Ascending aorta (tissue), 2 donors: Measurements from ENCODE around the gene OLFM2. TPM values are rescaled to one million over a fixed set of nuclear protein-coding genes. Genes with fewer than 3 reads are reported as not detected.

Source experiments
- DNase-seq, 2 donors: peaks; one replicate each; pipeline ENCODE4 v3.0.0-alpha.2; 2019; ENCODE audit warnings: low spot score in 2 of 2
- H3K27ac ChIP-seq, 2 donors: fragments of 200-600 bp; sonication (generic); one replicate each; pipeline ENCODE4 v1.5.1; 2016 to 2017; ENCODE audit warnings: mild to moderate bottlenecking in 1 of 2
- H3K27me3 ChIP-seq: fragments of 200-600 bp; sonication (generic); one replicate; pipeline ENCODE4 v1.5.1; 2017
- H3K36me3 ChIP-seq, 2 donors: fragments of 200-600 bp; sonication (generic); one replicate each; pipeline ENCODE4 v1.5.1; 2016
- H3K4me1 ChIP-seq, 2 donors: fragments of 200-600 bp; sonication (generic); one replicate each; pipeline ENCODE4 v1.5.1; 2016 to 2017; ENCODE audit warnings: mild to moderate bottlenecking in 1 of 2
- H3K4me3 ChIP-seq, 2 donors: fragments of 200-600 bp; sonication (generic); one replicate each; pipeline ENCODE4 v1.5.1; 2016 to 2017; ENCODE audit warnings: mild to moderate bottlenecking in 1 of 2
- H3K9me3 ChIP-seq, 2 donors: fragments of 200-600 bp; sonication (generic); one replicate each; pipeline ENCODE4 v1.5.1; 2016
- CTCF ChIP-seq, 3 experiments: fragments of 200-600 bp in 2 of 3; fragments of 450-650 bp in 1 of 3; sonication (generic) in 2 of 3; IDR thresholded peaks; one replicate each; pipeline ENCODE4 v1.5.1; 2016 to 2019; ENCODE audit warnings: antibody characterized with exemption in 3 of 3, mild to moderate bottlenecking in 1 of 3, moderate library complexity in 1 of 3
- intact Hi-C: fragments of 100-400 bp; cut with DNase I; formaldehyde crosslinking; loops from one replicate; pipeline ENCODE4 v1.15.1; 2023
- total RNA-seq: library from RNA; depleted of rRNA; stranded (reverse); fragments of >200 nt; gene quantifications from one replicate; pipeline ENCODE4 v1.1.0, GENCODE V29; 2016

The OLFM2 gene
- total RNA-seq, 1 donor from 2014 or later = 0.96 TPM

GRCh38 chr19:9863759-9864158 lies 72.6 kb downstream of the OLFM2 start:
- no peak overlapping the region for H3K27ac ChIP-seq
- no peak for DNase-seq
- H3K27me3 ChIP-seq = no peaks in the 10 kb centered on the region
- H3K4me1 ChIP-seq = no peaks in the 10 kb centered on the region
- H3K9me3 ChIP-seq = no peaks in the 10 kb centered on the region
- intact Hi-C loops = no loop called here
- TF ChIP-seq CTCF (IDR thresholded peaks at IDR 0.05) = no peak
- H3K4me3 ChIP-seq = no peak overlapping the region
- no peaks in the 10 kb centered on the region for H3K36me3 ChIP-seq

- H3K27me3 ChIP-seq = no peaks in the 10 kb centered on the region
- H3K27ac ChIP-seq = no peak overlapping the region
- no peaks in the 10 kb centered on the region for H3K9me3 ChIP-seq
- H3K4me1 ChIP-seq = no peaks in the 10 kb centered on the region
- no peak for DNase-seq
- no peak overlapping the region for H3K4me3 ChIP-seq
- no peaks in the 10 kb centered on the region for H3K36me3 ChIP-seq
- no peak for TF ChIP-seq CTCF (IDR thresholded peaks at IDR 0.05)
- intact Hi-C loops = no loop called here
Measured at GRCh38 chr19:9862938-9863337, 73.4 kb downstream of the OLFM2 start.

GRCh38 chr19:9861503-9861902 lies 74.8 kb downstream of the OLFM2 start:
- DNase-seq = no peak
- intact Hi-C loops = no loop called here
- no peak for TF ChIP-seq CTCF (IDR thresholded peaks at IDR 0.05)
- H3K27ac ChIP-seq = no peak overlapping the region
- H3K36me3 ChIP-seq = no peaks in the 10 kb centered on the region
- H3K27me3 ChIP-seq = no peaks in the 10 kb centered on the region
- no peak overlapping the region for H3K4me3 ChIP-seq
- H3K4me1 ChIP-seq = no peaks in the 10 kb centered on the region
- H3K9me3 ChIP-seq = no peaks in the 10 kb centered on the region

- no peak for TF ChIP-seq CTCF (IDR thresholded peaks at IDR 0.05)
Measured at GRCh38 chr19:9860407-9860806, 75.9 kb downstream of the OLFM2 start.

GRCh38 chr19:9858766-9859165 lies 77.5 kb downstream of the OLFM2 start:
- TF ChIP-seq CTCF (IDR thresholded peaks at IDR 0.05) = no peak
- no peaks in the 10 kb centered on the region for H3K9me3 ChIP-seq
- H3K27me3 ChIP-seq = no peaks in the 10 kb centered on the region
- no peaks in the 10 kb centered on the region for H3K4me1 ChIP-seq
- DNase-seq = no peak
- intact Hi-C loops = no loop called here
- H3K27ac ChIP-seq = no peak overlapping the region
- H3K36me3 ChIP-seq = no peaks in the 10 kb centered on the region
- no peak overlapping the region for H3K4me3 ChIP-seq

More at GRCh38 chr19:9860407-9860806, 75.9 kb downstream of the OLFM2 start:
- Histone ChIP-seq H3K4me1 (no peaks in the 10 kb centered on the region), H3K36me3 (no peaks in the 10 kb centered on the region), H3K4me3 (no peak overlapping the region), H3K27ac (no peak overlapping the region), H3K27me3 (no peaks in the 10 kb centered on the region), H3K9me3 (no peaks in the 10 kb centered on the region)
- DNase-seq = no peak
- intact Hi-C loops = no loop called here
